Spleen (tissue), 11 donors: Measurements from ENCODE around the gene TMEM245. TPM values are rescaled to one million over a fixed set of nuclear protein-coding genes. Genes with fewer than 3 reads are reported as not detected.
"Not testable (repeated sequence)": the region's sequence is repeated elsewhere in the genome, so short reads cannot be mapped to it uniquely, and the experiment has no call there.

Experiments
- DNase-seq: peaks from one replicate; pipeline ENCODE4 v3.0.0-alpha.2; 2020
- H3K27ac ChIP-seq, 8 donors: fragments of 200-600 bp; sonication (generic) in 7 of 8; 1 replicate in 4 of 8; 2 replicates in 4 of 8; pipeline versions ENCODE4 v1.5.0 to v1.8.0; 2016 to 2021; ENCODE audit warnings: inconsistent platforms in 4 of 8, mild to moderate bottlenecking in 4 of 8, moderate library complexity in 1 of 8
- H3K27me3 ChIP-seq, 7 donors: fragments of 200-600 bp; sonication (generic) in 6 of 7; replicated peaks in 1 of 7; 1 replicate in 4 of 7; 2 replicates in 3 of 7; pipeline versions ENCODE4 v1.5.0 to v1.8.0; 2016 to 2021; ENCODE audit warnings: inconsistent platforms in 3 of 7, mild to moderate bottlenecking in 1 of 7
- H3K36me3 ChIP-seq, 6 donors: fragments of 200-600 bp; sonication (generic) in 5 of 6; 1 replicate in 4 of 6; 2 replicates in 2 of 6; pipeline versions ENCODE4 v1.5.0 to v1.8.0; 2016 to 2021; ENCODE audit warnings: inconsistent platforms in 2 of 6
- H3K4me1 ChIP-seq, 6 donors: fragments of 200-600 bp; sonication (generic) in 5 of 6; 1 replicate in 3 of 6; 2 replicates in 3 of 6; pipeline versions ENCODE4 v1.5.0 to v1.8.0; 2016 to 2021; ENCODE audit warnings: inconsistent platforms in 3 of 6
- H3K4me3 ChIP-seq, 8 donors: fragments of 200-600 bp; sonication (generic) in 7 of 8; 1 replicate in 4 of 8; 2 replicates in 4 of 8; pipeline versions ENCODE4 v1.5.0 to v1.8.0; 2016 to 2021; ENCODE audit warnings: inconsistent platforms in 4 of 8, mild to moderate bottlenecking in 4 of 8, moderate library complexity in 2 of 8
- H3K9me3 ChIP-seq, 8 donors: fragments of 200-600 bp; sonication (generic) in 7 of 8; 1 replicate in 4 of 8; 2 replicates in 4 of 8; pipeline versions ENCODE4 v1.5.0 to v1.8.0; 2016 to 2021; ENCODE audit warnings: inconsistent platforms in 4 of 8
- CTCF ChIP-seq, 11 experiments: fragments of 200-600 bp in 7 of 11; fragments of 450-650 bp in 4 of 11; sonication (generic) in 4 of 11; IDR thresholded peaks in 8 of 11; conservative IDR thresholded peaks in 3 of 11; 1 replicate in 7 of 11; 2 replicates in 4 of 11; pipeline versions ENCODE4 v1.4.0 to v1.8.0; 2016 to 2021; ENCODE audit warnings: antibody characterized with exemption in 11 of 11, inconsistent platforms in 4 of 11, mild to moderate bottlenecking in 1 of 11
- POLR2A ChIP-seq, 3 donors: fragments of 450-650 bp; IDR thresholded peaks; one replicate each; pipeline ENCODE4 v1.5.1; 2017; ENCODE audit warnings: antibody characterized with exemption in 3 of 3, mild to moderate bottlenecking in 1 of 3
- POLR2AphosphoS5 ChIP-seq, 3 donors: sonication (generic); formaldehyde crosslinking; IDR thresholded peaks; one replicate each; pipeline ENCODE4 v1.5.1; 2017; ENCODE audit warnings: antibody characterized with exemption in 3 of 3
- WGBS, 5 donors: extraction: QIAGEN DNeasy Blood & Tissue Kit in 3 of 5; methylation state at CpG; one replicate each; pipeline versions ENCODE4 v1.1.5 to v1.1.7; 2013 to 2018; 5-methylcytosine and 5-hydroxymethylcytosine counted together
- intact Hi-C: fragments of 100-400 bp; cut with DNase I; formaldehyde crosslinking; loops from one replicate; pipeline ENCODE4 v1.15.0; 2023; ENCODE audit warnings: low total_unique reads
- polyA plus RNA-seq, 3 donors: library from polyadenylated mRNA; stranded (reverse); fragments of 200-250 nt; gene quantifications; one replicate each; pipeline ENCODE4 v1.2.1, GENCODE V29; 2013
- total RNA-seq, 7 donors: library from RNA; depleted of rRNA in 3 of 7; stranded (reverse); fragments of >200 nt in 3 of 7; fragmentation: NEBNext Ultra II Directional in 4 of 7; extraction: Animal tissue kit (Norgen Biotek cat#: 25700) in 4 of 7; gene quantifications; one replicate each; pipeline versions ENCODE4 v1.1.0 to v1.2.1, GENCODE V29; 2016 to 2021
- donor health status: healthy with polysubstance abuse.
- donor health status: DM: no; HTN: no; CAD: no; lungs with moderate emphysema.
- donor health status: DM: no; HTN: no; CAD: no.
- donor health status: Bipolar disorder and iron deficiency.
- donor health status: healthy.
- donor health status: DM: no; HTN: no; CAD: no.
- donor health status: DM: yes; HTN: yes; CAD: no.

TMEM245 gene
- total and polyA plus RNA-seq, 10 donors: 3.2 to 71.6 (median 37.9) TPM

- Histone ChIP-seq H3K27me3 (no peaks in the 10 kb centered on the region), H3K27ac (no peak overlapping the region), H3K9me3 (no peaks in the 10 kb centered on the region), H3K4me1 (peaks cover 0 to 11% (median 6%) of the 10 kb centered on the region in 6 donors), H3K36me3 (no peaks in the 10 kb centered on the region), H3K4me3 (no peak overlapping the region)
- 85 to 90% (median 90%) methylated on average over 6 of the region's 6 CpGs for WGBS, 5 donors
- DNase-seq: no peak
- intact Hi-C loops: no loop called here
- TF ChIP-seq POLR2AphosphoS5 (IDR thresholded peaks at IDR 0.05) (no peak), CTCF (IDR thresholded peaks at IDR 0.05 in 8 of 11, conservative IDR thresholded peaks at IDR 0.05 in 3 of 11) (no peak), POLR2A (IDR thresholded peaks at IDR 0.05) (no peak)
Measured at GRCh38 chr9:109129470-109130197, 9.9 kb upstream of the TMEM245 start.

GRCh38 chr9:109126671-109127070 is 6.9 kb upstream of the TMEM245 start:
- intact Hi-C loops, H3K36me3 ChIP-seq: not testable (repeated sequence)
- WGBS, 5 donors: 79 to 91% (median 83%) methylated on average over 4 of the region's 4 CpGs

GRCh38 chr9:109124121-109124520 is 4.4 kb upstream of the TMEM245 start:
- H3K27me3 ChIP-seq: no peaks in the 10 kb centered on the region
- 81 to 89% (median 85%) methylated on average over 2 of the region's 2 CpGs for WGBS, 5 donors
- peaks cover 0 to 11% (median 7%) of the 10 kb centered on the region in 6 donors for H3K4me1 ChIP-seq
- no peak for DNase-seq
- H3K36me3 ChIP-seq: no peaks in the 10 kb centered on the region
- H3K4me3 ChIP-seq: no peak overlapping the region
- no peaks in the 10 kb centered on the region for H3K9me3 ChIP-seq
- no peak for TF ChIP-seq POLR2A (IDR thresholded peaks at IDR 0.05)
- TF ChIP-seq CTCF (IDR thresholded peaks at IDR 0.05 in 8 of 11, conservative IDR thresholded peaks at IDR 0.05 in 3 of 11): no peak
- TF ChIP-seq POLR2AphosphoS5 (IDR thresholded peaks at IDR 0.05): no peak
- H3K27ac ChIP-seq: no peak overlapping the region
- intact Hi-C loops: no loop called here

More at GRCh38 chr9:109126671-109127070, 6.9 kb upstream of the TMEM245 start:
- not testable (repeated sequence) for H3K9me3 ChIP-seq, H3K4me3 ChIP-seq, H3K4me1 ChIP-seq, H3K27me3 ChIP-seq, DNase-seq, H3K27ac ChIP-seq

GRCh38 chr9:109122726-109123621 is 3.2 kb upstream of the TMEM245 start:
- no peak overlapping the region for H3K4me3 ChIP-seq
- WGBS, 5 donors: 57 to 80% (median 72%) methylated on average over 12 of the region's 12 CpGs
- peaks cover 7 to 23% (median 18%) of the 10 kb centered on the region in 6 donors for H3K4me1 ChIP-seq
- H3K27me3 ChIP-seq: no peaks in the 10 kb centered on the region
- H3K27ac ChIP-seq: peak overlapping the region in 1 of 8 donors; percentile 51
- TF ChIP-seq POLR2AphosphoS5 (IDR thresholded peaks at IDR 0.05) (no peak), CTCF (IDR thresholded peaks at IDR 0.05 in 8 of 11, conservative IDR thresholded peaks at IDR 0.05 in 3 of 11) (no peak), POLR2A (IDR thresholded peaks at IDR 0.05) (no peak)
- no peak for DNase-seq
- no peaks in the 10 kb centered on the region for H3K36me3 ChIP-seq
- H3K9me3 ChIP-seq: no peaks in the 10 kb centered on the region
- intact Hi-C loops: no loop called here
